Muscle of leg (tissue), 11 donors: Measurements from ENCODE around the gene CSF1R. TPM values are rescaled to one million over a fixed set of nuclear protein-coding genes. Genes with fewer than 3 reads are reported as not detected.

Source experiments
- DNase-seq: peaks from one replicate; pipeline ENCODE4 v3.0.0; 2013
- H3K27ac ChIP-seq: one replicate; pipeline ENCODE4 v1.5.1; 2013; ENCODE audit warnings: mild to moderate bottlenecking, low read length, control low read depth
- H3K27me3 ChIP-seq: one replicate; pipeline ENCODE4 v1.6.1; 2013; ENCODE audit warnings: low read length; ENCODE audit not compliant: control insufficient read depth, insufficient read depth
- H3K36me3 ChIP-seq: one replicate; pipeline ENCODE4 v1.6.1; 2013; ENCODE audit warnings: low read length; ENCODE audit not compliant: control insufficient read depth, insufficient read depth
- H3K4me1 ChIP-seq: one replicate; pipeline ENCODE4 v1.6.1; 2013; ENCODE audit warnings: low read length; ENCODE audit not compliant: control insufficient read depth, insufficient read depth
- H3K4me3 ChIP-seq: one replicate; pipeline ENCODE4 v1.5.1; 2013; ENCODE audit warnings: low read length, control low read depth
- H3K9me3 ChIP-seq: replicated peaks from 2 replicates; pipeline ENCODE4 v1.6.1; 2013; ENCODE audit warnings: low read depth, low read length; ENCODE audit not compliant: control insufficient read depth
- WGBS: methylation state at CpG from one replicate; pipeline ENCODE4 v1.1.5; 2013; ENCODE audit warnings: missing lambda C conversion rate; ENCODE audit not compliant: insufficient coverage; 5-methylcytosine and 5-hydroxymethylcytosine counted together
- polyA plus RNA-seq, 8 donors: library from polyadenylated mRNA; unstranded; fragments of 120-200 nt; gene quantifications; one replicate each; pipeline versions ENCODE4 v1.2.1 to v1.2.3, GENCODE V29; 2013; ENCODE audit warnings: inconsistent platforms in 1 of 8, low replicate concordance in 1 of 8; ENCODE audit not compliant: insufficient read length in 8 of 8, insufficient read depth in 1 of 8
- total RNA-seq: library from RNA; stranded (reverse); fragments of 120-200 nt; gene quantifications from one replicate; pipeline ENCODE4 v1.2.4, GENCODE V29; 2013

The CSF1R gene
- total and polyA plus RNA-seq, 9 donors: 9.2 to 34.5 (median 27.3) TPM

- no peak overlapping the region for H3K27ac ChIP-seq
- H3K4me1 ChIP-seq: peaks cover 10% of the 10 kb centered on the region
- no peaks in the 10 kb centered on the region for H3K9me3 ChIP-seq
Measured at GRCh38 chr5:150045549-150045948, 40.8 kb downstream of the CSF1R start.

GRCh38 chr5:150044712-150045111, 41.6 kb downstream of the CSF1R start:
- no peaks in the 10 kb centered on the region for H3K9me3 ChIP-seq
- H3K4me3 ChIP-seq: no peak overlapping the region
- DNase-seq: no peak
- H3K36me3 ChIP-seq: peaks cover 83% of the 10 kb centered on the region
- H3K27ac ChIP-seq: no peak overlapping the region
- WGBS: 91% methylated on average over 6 of the region's 7 CpGs
- H3K4me1 ChIP-seq: peaks cover 10% of the 10 kb centered on the region
- no peaks in the 10 kb centered on the region for H3K27me3 ChIP-seq

More at GRCh38 chr5:150045549-150045948, 40.8 kb downstream of the CSF1R start:
- H3K36me3 ChIP-seq: peaks cover 87% of the 10 kb centered on the region
- H3K4me3 ChIP-seq: no peak overlapping the region
- 33% methylated on average over 1 of the region's 6 CpGs for WGBS
- no peaks in the 10 kb centered on the region for H3K27me3 ChIP-seq
- DNase-seq: no peak

GRCh38 chr5:150044329-150044681, 42.0 kb downstream of the CSF1R start:
- H3K27ac ChIP-seq: no peak overlapping the region
- no peaks in the 10 kb centered on the region for H3K9me3 ChIP-seq
- no peak for DNase-seq
- H3K36me3 ChIP-seq: peaks cover 81% of the 10 kb centered on the region
- peaks cover 10% of the 10 kb centered on the region for H3K4me1 ChIP-seq
- H3K27me3 ChIP-seq: no peaks in the 10 kb centered on the region
- no peak overlapping the region for H3K4me3 ChIP-seq

GRCh38 chr5:150043657-150044328, 42.6 kb downstream of the CSF1R start:
- Histone ChIP-seq H3K27me3 (no peaks in the 10 kb centered on the region), H3K27ac (no peak overlapping the region), H3K36me3 (peaks cover 76% of the 10 kb centered on the region), H3K9me3 (no peaks in the 10 kb centered on the region), H3K4me3 (no peak overlapping the region), H3K4me1 (peaks cover 10% of the 10 kb centered on the region)
- DNase-seq: no peak
- WGBS: 70% methylated on average over 2 of the region's 4 CpGs

- H3K4me3 ChIP-seq: no peak overlapping the region
- no peaks in the 10 kb centered on the region for H3K9me3 ChIP-seq
- no peaks in the 10 kb centered on the region for H3K27me3 ChIP-seq
- WGBS: 100% methylated on average over 1 of the region's 3 CpGs
- peaks cover 10% of the 10 kb centered on the region for H3K4me1 ChIP-seq
- no peak for DNase-seq
- no peak overlapping the region for H3K27ac ChIP-seq
- peaks cover 70% of the 10 kb centered on the region for H3K36me3 ChIP-seq
Measured at GRCh38 chr5:150042459-150042858, 43.9 kb downstream of the CSF1R start.

- Histone ChIP-seq H3K36me3 (peaks cover 70% of the 10 kb centered on the region), H3K4me1 (peaks cover 3% of the 10 kb centered on the region), H3K4me3 (no peak overlapping the region), H3K27me3 (no peaks in the 10 kb centered on the region), H3K9me3 (no peaks in the 10 kb centered on the region), H3K27ac (no peak overlapping the region)
- 43% methylated on average over 1 of the region's 2 CpGs for WGBS
- DNase-seq: peak; percentile 60
Measured at GRCh38 chr5:150038547-150038946, 47.8 kb downstream of the CSF1R start.

GRCh38 chr5:150036513-150036912, 49.8 kb downstream of the CSF1R start:
- H3K9me3 ChIP-seq: no peaks in the 10 kb centered on the region
- peak; percentile 65 for DNase-seq
- no peak overlapping the region for H3K4me3 ChIP-seq
- H3K36me3 ChIP-seq: peaks cover 75% of the 10 kb centered on the region
- H3K27ac ChIP-seq: no peak overlapping the region
- H3K4me1 ChIP-seq: peaks cover 2% of the 10 kb centered on the region
- WGBS: 69% methylated on average over 9 of the region's 9 CpGs
- no peaks in the 10 kb centered on the region for H3K27me3 ChIP-seq

- WGBS: 66% methylated on average over 3 of the region's 7 CpGs
- Histone ChIP-seq H3K9me3 (no peaks in the 10 kb centered on the region), H3K27ac (no peak overlapping the region), H3K27me3 (no peaks in the 10 kb centered on the region), H3K4me3 (no peak overlapping the region), H3K36me3 (peaks cover 74% of the 10 kb centered on the region), H3K4me1 (peaks cover 2% of the 10 kb centered on the region)
- no peak for DNase-seq
Measured at GRCh38 chr5:150035139-150035895, 51.0 kb downstream of the CSF1R start.

- DNase-seq: peak; percentile 89
- 48% methylated on average over 3 of the region's 4 CpGs for WGBS
- H3K36me3 ChIP-seq: peaks cover 74% of the 10 kb centered on the region
Measured at GRCh38 chr5:150034662-150035061, 51.7 kb downstream of the CSF1R start.

GRCh38 chr5:150033334-150033733, 53.0 kb downstream of the CSF1R start:
- WGBS: 95% methylated on average over 4 of the region's 4 CpGs
- Histone ChIP-seq H3K4me3 (no peak overlapping the region), H3K27me3 (no peaks in the 10 kb centered on the region), H3K4me1 (peaks cover 2% of the 10 kb centered on the region), H3K9me3 (no peaks in the 10 kb centered on the region), H3K36me3 (peaks cover 72% of the 10 kb centered on the region), H3K27ac (no peak overlapping the region)
- no peak for DNase-seq

More at GRCh38 chr5:150034662-150035061, 51.7 kb downstream of the CSF1R start:
- Histone ChIP-seq H3K27ac (no peak overlapping the region), H3K4me3 (no peak overlapping the region), H3K4me1 (peaks cover 2% of the 10 kb centered on the region), H3K27me3 (no peaks in the 10 kb centered on the region), H3K9me3 (no peaks in the 10 kb centered on the region)
